HFF-Myc (cell line): Measurements from ENCODE around the gene METTL15.
"Not testable (repeated sequence)": the region's sequence is repeated elsewhere in the genome, so short reads cannot be mapped to it uniquely, and the experiment has no call there.

ENCODE experiments used
- DNase-seq: peaks from one replicate; pipeline ENCODE4 v3.0.0-alpha.2; 2011; ENCODE audit warnings: low read depth; ENCODE audit errors: extremely low read depth
- H3K4me3 ChIP-seq: replicated peaks from 2 replicates; pipeline ENCODE4 v1.5.1; 2011; ENCODE audit warnings: low read depth, mild to moderate bottlenecking, control low read depth, low read length
- CTCF ChIP-seq: IDR thresholded peaks from 2 replicates; pipeline ENCODE4 v1.5.1; 2012; ENCODE audit warnings: mild to moderate bottlenecking, low read depth, low read length, control low read depth; ENCODE audit errors: missing control alignments

The METTL15 gene

GRCh38 chr11:28089378-28089777, 18.8 kb upstream of the METTL15 start:
- no peak for TF ChIP-seq CTCF
- H3K4me3 ChIP-seq: no peak overlapping the region
- no peak for DNase-seq

- DNase-seq: no peak
- H3K4me3 ChIP-seq: no peak overlapping the region
- TF ChIP-seq CTCF: no peak
Measured at GRCh38 chr11:28090052-28090749, 18.0 kb upstream of the METTL15 start.

GRCh38 chr11:28092786-28093185, 15.4 kb upstream of the METTL15 start:
- TF ChIP-seq CTCF: no peak
- H3K4me3 ChIP-seq: no peak overlapping the region
- DNase-seq: no peak

GRCh38 chr11:28098257-28098656, 9.9 kb upstream of the METTL15 start:
- no peak for DNase-seq
- no peak overlapping the region for H3K4me3 ChIP-seq
- no peak for TF ChIP-seq CTCF

- no peak overlapping the region for H3K4me3 ChIP-seq
- TF ChIP-seq CTCF: no peak
- no peak for DNase-seq
Measured at GRCh38 chr11:28099715-28100114, 8.5 kb upstream of the METTL15 start.

GRCh38 chr11:28100665-28101064, 7.5 kb upstream of the METTL15 start:
- no peak for TF ChIP-seq CTCF
- no peak overlapping the region for H3K4me3 ChIP-seq
- no peak for DNase-seq

- H3K4me3 ChIP-seq: not testable (repeated sequence)
Measured at GRCh38 chr11:28102300-28102699, 5.9 kb upstream of the METTL15 start.

More at GRCh38 chr11:28102300-28102699, 5.9 kb upstream of the METTL15 start:
- DNase-seq: not testable (repeated sequence)
